GM18526 (cell line): ENCODE results near the gene ZNF367.

Source experiments
- POLR2A ChIP-seq: IDR thresholded peaks from 3 replicates; pipeline ENCODE4 v1.6.1; 2011; ENCODE audit not compliant: insufficient read length; ENCODE audit errors: extremely low read depth

Gene ZNF367

DNA sequence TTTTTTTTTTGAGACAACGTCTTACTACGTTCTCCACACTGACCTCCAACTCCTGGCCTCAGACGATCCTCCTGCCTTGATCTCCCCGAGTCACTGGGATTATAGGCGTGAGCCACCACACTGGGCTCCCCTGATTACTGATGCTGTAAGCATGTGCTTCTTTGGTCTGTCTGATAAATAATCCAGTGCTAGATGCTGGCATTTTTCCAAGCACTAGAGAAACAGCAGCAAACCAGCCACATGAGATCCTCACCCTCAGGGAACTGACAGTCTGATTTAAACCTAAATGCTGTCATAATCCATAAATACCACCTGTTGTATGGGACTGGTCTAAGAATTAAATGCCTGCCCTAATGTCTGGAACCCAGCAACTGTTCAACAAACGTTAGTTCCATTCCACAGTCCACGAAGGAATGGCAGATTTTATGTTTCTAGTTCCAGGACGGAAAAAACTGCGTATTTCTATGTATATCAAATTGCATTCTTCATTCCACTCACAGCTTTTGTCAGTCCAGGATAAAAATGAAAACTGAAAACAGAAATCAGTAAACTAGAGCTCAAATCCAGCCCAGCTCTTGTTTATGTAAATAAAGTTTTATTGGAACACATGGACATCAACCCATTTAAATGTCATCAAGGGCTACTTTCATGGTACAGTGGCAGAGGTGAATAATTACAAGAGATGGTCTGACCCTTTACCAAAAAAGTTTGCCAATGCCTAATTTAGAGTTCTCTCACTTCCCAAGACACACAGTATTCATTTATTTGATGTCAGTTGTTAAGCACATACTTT is 54.8 kb downstream of the ZNF367 start:
- TF ChIP-seq POLR2A, result no peak

DNA sequence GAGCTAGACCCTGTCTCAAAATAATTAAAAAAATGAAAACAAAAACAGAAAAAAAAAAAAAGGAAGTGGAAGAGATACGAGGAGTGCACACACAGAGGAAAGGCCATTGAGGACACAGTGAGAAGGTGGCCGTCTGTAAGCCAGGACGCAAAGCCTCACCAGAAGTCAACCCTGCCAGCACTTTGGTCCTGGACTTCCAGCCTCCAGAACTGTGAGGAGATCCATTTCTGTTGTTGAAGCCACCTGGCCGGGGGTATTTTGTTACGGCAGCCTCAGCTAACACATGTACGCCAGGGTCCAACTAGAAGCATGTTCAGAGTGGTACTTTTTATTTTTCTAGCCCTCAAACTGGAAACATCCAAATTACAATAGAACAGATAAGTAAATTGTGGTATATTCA is 56.5 kb downstream of the ZNF367 start:
- no peak for TF ChIP-seq POLR2A

GRCh38 chr9:96360976-96361375 is 57.2 kb downstream of the ZNF367 start:
- TF ChIP-seq POLR2A, result no peak

DNA sequence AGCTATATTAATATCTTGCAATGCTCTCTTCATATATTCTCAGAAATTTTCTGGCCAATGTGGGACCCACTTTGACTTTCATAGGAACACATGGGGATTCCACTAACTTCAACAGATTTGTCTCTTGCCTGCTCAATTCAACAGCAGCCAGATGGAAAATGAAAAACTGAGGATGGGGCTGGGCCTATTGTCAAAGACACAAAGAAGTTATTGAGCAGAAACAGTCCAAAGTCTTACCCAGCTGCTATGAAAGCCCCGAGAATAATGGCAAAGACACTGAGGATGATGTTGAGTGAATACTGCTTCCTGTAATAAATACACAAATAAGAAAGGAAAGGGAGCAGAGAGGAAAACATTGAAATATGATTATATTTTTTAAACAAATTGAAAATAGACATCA is 67.3 kb downstream of the ZNF367 start:
- no peak for TF ChIP-seq POLR2A

DNA sequence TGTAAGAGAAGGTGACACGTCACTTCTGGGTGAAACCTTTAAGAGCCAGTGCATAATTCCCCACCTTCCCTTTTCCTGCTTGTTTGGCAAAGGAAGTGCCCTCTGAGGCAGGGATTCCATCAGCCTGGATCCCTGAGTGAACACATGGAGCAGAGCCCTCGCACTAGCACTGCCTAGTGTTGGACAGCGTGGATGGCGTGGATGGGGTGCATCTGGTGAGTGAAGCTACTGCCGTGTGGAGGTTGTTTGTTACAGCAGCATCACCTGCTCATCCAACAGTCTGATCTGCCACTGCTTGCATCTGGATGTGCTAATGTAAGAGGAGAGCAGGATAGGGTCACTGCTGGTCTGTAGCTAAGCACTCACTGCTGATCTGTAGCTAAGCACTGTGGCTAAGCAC is 69.9 kb downstream of the ZNF367 start:
- no peak for TF ChIP-seq POLR2A

DNA sequence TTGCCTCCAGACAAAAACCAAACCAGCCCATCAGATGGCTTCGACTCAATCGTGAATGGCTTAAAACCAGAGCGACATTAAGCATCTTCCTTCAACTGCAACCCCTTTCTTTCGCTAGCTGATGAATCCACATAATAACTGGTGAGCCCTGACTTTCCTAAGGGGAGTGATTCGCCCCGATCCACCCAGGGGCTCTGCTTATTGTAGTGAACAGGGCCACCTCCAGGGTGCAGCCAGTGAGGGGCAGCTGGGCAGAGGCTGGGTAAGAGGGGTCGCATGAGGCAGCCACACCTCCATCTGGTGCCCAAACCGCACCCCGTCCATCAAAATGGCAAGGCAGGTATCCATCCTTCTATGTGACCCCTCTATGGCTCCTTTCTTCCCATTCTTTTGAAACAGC is 72.6 kb downstream of the ZNF367 start:
- no peak for TF ChIP-seq POLR2A

DNA sequence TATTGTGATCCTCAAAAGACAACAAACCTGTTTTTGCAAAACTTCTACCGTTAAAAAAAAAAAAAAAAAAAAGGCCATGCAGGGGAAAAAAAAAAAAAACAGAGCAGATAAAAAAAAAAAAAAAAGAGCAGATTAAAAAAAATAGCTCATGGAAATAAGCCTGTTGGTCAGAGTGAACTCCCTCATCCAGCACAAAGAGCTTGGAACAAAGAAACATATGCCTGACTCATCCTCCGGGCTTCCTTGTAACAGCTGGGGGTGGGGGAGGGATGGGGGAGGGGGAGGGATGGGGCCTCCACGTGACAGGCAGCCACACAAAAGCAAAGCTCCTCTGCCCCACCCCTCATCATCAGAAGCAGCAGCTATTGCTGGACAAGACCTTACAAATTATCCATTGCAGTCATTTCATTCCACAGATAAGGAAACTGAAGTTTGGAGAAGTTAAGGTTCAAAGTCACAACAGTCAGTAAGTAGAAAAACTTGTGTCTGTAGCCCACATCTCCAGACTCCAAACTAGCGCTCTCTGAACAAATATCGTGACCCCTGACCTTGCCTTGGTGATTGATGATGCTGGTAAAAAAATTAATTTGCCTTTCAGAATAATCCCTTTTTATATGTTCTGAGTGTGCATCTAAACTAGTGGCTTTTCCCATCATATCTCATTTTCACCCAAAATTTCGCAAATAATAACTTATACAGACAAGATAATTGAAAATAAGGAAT is 73.6 kb downstream of the ZNF367 start:
- TF ChIP-seq POLR2A, result no peak

- no peak for TF ChIP-seq POLR2A
Observed at GRCh38 chr9:96343515-96344360, 74.4 kb downstream of the ZNF367 start.

GRCh38 chr9:96342571-96343245 is 75.5 kb downstream of the ZNF367 start:
- TF ChIP-seq POLR2A, result no peak

GRCh38 chr9:96340707-96341106 is 77.5 kb downstream of the ZNF367 start:
- no peak for TF ChIP-seq POLR2A

- TF ChIP-seq POLR2A, result no peak
Observed at GRCh38 chr9:96338299-96338698, 79.9 kb downstream of the ZNF367 start.
